Epithelial cell of esophagus (primary cell): Measurements from ENCODE around the gene STAB1.

Experiments used
- DNase-seq: peaks from one replicate; pipeline ENCODE4 v3.0.0; 2010; ENCODE audit warnings: low read depth
- H3K4me3 ChIP-seq: 2 replicates; pipeline ENCODE4 v1.5.1; 2011; ENCODE audit warnings: mild to moderate bottlenecking, low read length, control low read depth
- TF ChIP-seq, protein P1 (sequence below): IDR thresholded peaks from 2 replicates; pipeline ENCODE4 v1.5.1; 2011; ENCODE audit warnings: low read depth, mild to moderate bottlenecking, low read length, control low read depth, inconsistent platforms; ENCODE audit not compliant: insufficient read depth; ENCODE audit errors: missing control alignments

Gene STAB1

DNA sequence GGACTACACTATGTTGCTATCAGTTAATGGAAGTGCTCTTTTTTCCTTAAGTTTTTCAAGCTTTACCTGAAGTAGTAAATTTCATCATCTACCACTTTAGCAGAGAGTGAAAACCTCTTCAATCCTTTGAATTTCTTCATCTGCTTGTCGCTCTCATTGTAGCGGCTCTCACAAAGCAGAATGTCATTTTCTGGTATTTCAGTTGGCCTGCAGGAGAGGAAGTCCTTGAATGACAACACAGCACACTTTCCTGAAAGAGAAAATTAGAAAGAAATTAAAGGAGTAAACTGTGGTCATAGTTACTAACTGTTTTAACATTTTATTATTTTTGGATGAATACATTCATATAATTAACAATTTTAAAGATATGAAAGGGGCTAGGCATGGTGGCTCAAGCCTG, 68.8 kb downstream of the STAB1 start:
- DNase-seq, result no peak
- no peak overlapping the region for H3K4me3 ChIP-seq

GRCh38 chr3:52568069-52568468, 72.9 kb downstream of the STAB1 start:
- TF ChIP-seq, protein P1, sequence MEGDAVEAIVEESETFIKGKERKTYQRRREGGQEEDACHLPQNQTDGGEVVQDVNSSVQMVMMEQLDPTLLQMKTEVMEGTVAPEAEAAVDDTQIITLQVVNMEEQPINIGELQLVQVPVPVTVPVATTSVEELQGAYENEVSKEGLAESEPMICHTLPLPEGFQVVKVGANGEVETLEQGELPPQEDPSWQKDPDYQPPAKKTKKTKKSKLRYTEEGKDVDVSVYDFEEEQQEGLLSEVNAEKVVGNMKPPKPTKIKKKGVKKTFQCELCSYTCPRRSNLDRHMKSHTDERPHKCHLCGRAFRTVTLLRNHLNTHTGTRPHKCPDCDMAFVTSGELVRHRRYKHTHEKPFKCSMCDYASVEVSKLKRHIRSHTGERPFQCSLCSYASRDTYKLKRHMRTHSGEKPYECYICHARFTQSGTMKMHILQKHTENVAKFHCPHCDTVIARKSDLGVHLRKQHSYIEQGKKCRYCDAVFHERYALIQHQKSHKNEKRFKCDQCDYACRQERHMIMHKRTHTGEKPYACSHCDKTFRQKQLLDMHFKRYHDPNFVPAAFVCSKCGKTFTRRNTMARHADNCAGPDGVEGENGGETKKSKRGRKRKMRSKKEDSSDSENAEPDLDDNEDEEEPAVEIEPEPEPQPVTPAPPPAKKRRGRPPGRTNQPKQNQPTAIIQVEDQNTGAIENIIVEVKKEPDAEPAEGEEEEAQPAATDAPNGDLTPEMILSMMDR, result no peak
- no peak overlapping the region for H3K4me3 ChIP-seq
- DNase-seq, result no peak

More for the DNA sequence above, 68.8 kb downstream of the STAB1 start:
- TF ChIP-seq, protein P1, result no peak

- no peak overlapping the region for H3K4me3 ChIP-seq
- TF ChIP-seq, protein P1, result no peak
- DNase-seq, result no peak
Measured at GRCh38 chr3:52570076-52570475, 74.9 kb downstream of the STAB1 start.

GRCh38 chr3:52572221-52572620, 77.1 kb downstream of the STAB1 start:
- no peak for DNase-seq
- no peak overlapping the region for H3K4me3 ChIP-seq
- TF ChIP-seq, protein P1, result no peak
